NCI-H446 treated with DMSO at 0.1 percent for 48 hours (cell line): ENCODE data around the gene ARL16.
"Not testable (repeated sequence)": the region's sequence is repeated elsewhere in the genome, so short reads cannot be mapped to it uniquely, and the experiment has no call there.

Experiments used
- DNase-seq: peaks from one replicate; lab custom pipeline; 2025; lab: John Stamatoyannopoulos, UW

ARL16 gene

GRCh38 chr17:81695211-81695610 lies 11.6 kb upstream of the ARL16 start:
- DNase-seq, result no peak

DNA sequence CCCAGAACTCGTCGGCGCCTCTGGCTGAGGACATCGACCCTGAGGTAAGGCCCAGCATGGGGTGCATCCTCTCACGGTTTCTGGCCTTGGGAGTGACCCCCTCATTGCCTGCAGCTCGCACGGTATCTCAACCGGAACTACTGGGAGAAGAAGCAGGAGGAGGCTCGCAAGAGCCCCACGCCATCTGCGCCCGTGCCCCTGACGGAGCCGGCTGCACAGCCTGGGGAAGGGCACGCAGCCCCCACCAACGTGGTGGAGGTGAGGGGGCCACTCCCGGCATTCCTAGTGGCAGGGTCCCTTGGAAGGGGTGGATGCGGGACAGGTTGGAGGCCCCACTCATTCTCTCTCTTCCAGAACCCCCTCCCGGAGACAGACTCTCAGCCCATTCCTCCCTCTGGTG lies 11.2 kb upstream of the ARL16 start:
- DNase-seq, result no peak

- no peak for DNase-seq
These were observed 10.1 kb upstream of the ARL16 start for GRCh38 chr17:81693509-81694210.

GRCh38 chr17:81691608-81692007 lies 8.0 kb upstream of the ARL16 start:
- DNase-seq, result no peak

DNA sequence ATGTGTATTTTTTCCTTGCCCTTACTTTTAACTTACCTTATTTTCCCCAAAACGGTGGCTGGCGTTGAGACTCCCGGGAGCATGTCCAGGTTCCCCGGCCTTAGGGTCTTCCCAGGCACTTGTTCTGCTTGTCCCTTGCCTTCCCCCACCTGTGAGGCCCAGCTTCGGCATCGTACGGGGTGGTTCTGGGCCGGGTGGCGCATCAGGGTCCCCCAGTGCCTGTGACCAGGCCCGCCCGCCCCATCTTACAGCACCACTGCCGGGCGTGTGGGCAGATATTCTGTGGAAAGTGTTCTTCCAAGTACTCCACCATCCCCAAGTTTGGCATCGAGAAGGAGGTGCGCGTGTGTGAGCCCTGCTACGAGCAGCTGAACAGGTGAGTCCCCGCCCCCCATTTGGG lies 7.6 kb upstream of the ARL16 start:
- no peak for DNase-seq

GRCh38 chr17:81690549-81690948 lies 7.0 kb upstream of the ARL16 start:
- no peak for DNase-seq

- no peak for DNase-seq
These were observed 6.5 kb upstream of the ARL16 start for GRCh38 chr17:81690066-81690465.

GRCh38 chr17:81688616-81689015 lies 5.0 kb upstream of the ARL16 start:
- DNase-seq, result no peak

- no peak for DNase-seq
These were observed 4.4 kb upstream of the ARL16 start for GRCh38 chr17:81687770-81688541.

DNA sequence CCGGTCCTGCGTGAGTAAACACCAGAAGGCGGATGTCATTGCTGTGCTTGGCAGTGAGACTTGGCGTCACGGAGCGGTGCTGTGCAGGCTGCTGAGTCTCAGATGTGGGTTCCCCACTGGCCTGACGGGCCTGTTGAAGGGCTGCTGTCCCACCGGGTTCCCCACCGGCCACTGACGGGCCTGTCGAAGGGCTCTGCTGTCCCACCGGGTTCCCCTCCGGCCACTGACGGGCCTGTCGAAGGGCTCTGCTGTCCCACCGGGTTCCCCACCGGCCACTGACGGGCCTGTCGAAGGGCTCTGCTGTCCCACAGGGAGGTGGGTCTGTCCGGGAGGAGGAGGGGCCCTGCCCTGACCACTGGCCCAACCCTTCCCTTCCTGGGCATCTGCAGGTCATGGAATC lies 3.0 kb upstream of the ARL16 start:
- DNase-seq, result no peak

GRCh38 chr17:81685108-81685507 lies 1.5 kb upstream of the ARL16 start:
- DNase-seq, result no peak

DNA sequence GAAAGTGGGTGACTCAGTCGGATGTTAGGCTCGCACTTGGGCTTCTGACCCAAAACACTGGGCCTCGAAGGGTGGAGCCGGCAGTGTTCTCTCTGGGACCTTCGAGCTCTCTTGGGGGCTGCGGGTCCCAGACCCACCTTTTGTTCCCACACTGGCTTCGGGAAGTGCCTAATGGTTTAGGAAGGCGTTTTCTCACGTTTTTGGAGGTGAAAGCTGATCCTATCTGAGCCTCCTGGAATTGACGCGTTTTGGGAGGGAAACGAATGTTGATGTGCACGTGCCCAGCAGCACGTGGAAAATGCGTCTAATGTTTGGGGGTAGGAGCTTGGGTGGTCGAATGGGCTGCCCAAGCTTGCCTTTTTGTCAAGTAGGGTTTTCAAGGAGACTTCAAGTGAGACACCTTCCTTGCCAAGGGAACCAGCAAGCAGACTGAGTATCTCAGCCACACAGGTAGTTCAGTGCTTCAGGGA lies 880 bp upstream of the ARL16 start:
- DNase-seq, result no peak

DNA sequence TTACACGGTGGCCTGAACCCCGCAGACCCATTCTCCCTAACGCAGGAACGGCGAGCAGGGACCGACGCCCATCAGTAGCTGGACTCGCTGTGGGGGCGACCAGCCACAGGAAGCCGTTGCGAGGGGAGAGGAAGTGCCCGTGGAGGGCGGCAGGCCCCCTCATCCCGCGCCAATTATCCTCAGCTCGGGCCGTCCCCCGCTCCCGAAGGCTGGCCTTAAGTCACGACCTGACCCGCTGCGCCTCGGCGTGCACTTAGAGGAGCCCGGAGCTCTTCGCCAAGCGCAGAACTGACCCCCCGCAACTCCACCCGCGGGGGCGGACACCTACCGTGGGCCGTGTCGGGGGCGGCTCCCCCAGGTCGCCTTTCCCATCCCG lies 401 bp downstream of the ARL16 start:
- no peak for DNase-seq

DNA sequence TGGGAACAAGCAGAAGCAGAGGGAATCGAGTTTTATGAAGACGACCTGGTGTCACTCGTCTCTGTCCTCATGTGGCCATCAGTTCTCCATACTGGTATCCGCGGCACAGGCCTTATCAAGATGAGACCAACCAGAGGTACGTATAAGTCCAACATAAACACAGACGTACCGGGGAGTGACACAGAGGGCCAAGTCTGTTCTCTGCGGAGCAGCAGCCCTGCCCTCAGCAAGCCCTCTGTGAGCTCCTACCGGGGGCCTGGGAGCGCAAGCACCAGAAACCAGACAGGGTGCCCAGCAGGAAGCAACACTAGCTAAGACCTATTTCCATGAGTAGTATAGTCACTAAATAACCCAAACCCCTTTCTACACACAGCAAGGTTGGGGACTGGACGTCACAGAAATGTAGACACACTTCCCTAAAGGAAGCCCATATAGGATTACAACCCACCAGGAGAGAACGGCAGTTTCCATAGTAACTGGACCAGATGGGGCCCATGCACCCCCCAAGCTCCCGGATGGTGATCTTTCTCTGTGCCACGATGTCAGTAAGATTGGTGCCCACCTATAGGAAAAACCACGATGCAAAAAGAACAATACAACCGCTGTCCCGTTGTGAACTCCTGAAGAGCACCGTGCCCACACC lies 911 bp downstream of the ARL16 start:
- DNase-seq, result no peak

- DNase-seq, result peak; percentile 57
These were observed 1.9 kb downstream of the ARL16 start for GRCh38 chr17:81681672-81682071.

GRCh38 chr17:81680150-81680549 lies 3.4 kb downstream of the ARL16 start:
- DNase-seq, result no peak

DNA sequence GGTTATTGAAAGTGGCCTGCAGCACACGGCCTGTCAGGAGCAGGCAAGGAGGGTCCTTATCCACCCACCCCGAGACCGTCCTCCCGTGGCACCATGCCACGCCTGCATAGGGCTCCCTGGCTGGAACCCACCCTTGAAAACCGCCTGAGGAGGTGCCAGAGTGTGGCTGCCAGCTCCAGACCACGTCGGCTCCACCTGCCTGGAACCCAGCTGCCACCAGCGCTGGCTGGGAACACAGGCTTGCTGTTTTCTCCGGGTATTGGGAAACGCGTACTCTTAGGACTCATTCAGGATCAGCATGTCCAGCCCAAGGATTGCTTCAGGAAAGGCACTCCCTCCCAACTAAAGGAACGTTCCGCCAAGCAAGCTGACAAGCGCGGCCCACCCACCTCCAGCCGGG lies 6.7 kb downstream of the ARL16 start:
- no peak for DNase-seq

DNA sequence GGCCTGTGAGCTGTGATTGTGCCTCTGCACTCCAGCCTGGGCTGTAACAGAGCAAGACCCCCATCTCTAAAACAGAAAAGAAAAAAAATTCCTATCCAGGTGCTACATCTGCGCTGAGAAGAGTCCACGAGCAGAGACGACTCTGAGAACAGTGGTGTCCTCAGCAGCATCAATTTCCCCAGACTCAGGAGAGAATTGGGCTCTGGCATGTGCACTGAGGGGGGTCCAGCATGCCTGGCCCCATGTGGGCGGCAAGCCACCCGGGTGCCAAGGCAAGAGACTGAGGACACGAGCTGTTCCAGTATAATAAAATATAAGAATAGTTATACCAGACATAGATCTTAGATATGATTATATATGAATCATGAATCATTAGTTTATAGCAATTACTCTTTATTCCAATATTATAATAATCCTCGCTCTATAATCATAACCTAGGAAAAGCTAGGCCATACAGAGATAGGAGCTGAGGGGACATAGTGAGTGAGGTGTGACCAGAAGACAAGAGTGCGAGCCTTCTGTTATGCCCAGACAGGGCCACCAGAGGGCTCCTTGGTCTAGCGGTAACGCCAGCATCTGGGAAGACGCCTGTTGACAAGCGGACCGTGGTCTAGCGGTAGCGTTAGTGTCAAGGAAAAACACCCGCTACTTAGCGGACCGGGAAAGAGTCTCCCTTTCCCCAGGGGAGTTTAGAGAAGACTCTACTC lies 7.9 kb downstream of the ARL16 start:
- DNase-seq, result not testable (repeated sequence)

GRCh38 chr17:81673561-81674258 lies 9.9 kb downstream of the ARL16 start:
- DNase-seq, result no peak

- no peak for DNase-seq
These were observed 10.6 kb downstream of the ARL16 start for GRCh38 chr17:81672954-81673353.

- DNase-seq, result no peak
These were observed 11.1 kb downstream of the ARL16 start for GRCh38 chr17:81672504-81672903.

GRCh38 chr17:81667754-81668153 lies 15.8 kb downstream of the ARL16 start:
- DNase-seq, result no peak
